Endothelial cell of umbilical vein (primary cell): ENCODE data around the gene CCDC57.

ENCODE experiments used
- EZH2 ChIP-seq: IDR thresholded peaks from 2 replicates; pipeline ENCODE4 v1.6.1; 2012; ENCODE audit warnings: borderline replicate concordance, low read depth, mild to moderate bottlenecking, moderate library complexity, low read length, inconsistent platforms; ENCODE audit not compliant: severe bottlenecking
- MYC ChIP-seq: IDR thresholded peaks from one replicate; pipeline ENCODE4 v1.6.1; 2011; ENCODE audit warnings: mild to moderate bottlenecking, low read depth, low read length
- POLR2A ChIP-seq: IDR thresholded peaks from 2 replicates; pipeline ENCODE4 v1.6.1; 2012; ENCODE audit warnings: low read depth, mild to moderate bottlenecking, control low read depth, low read length
- POLR2AphosphoS5 ChIP-seq: IDR thresholded peaks from 2 replicates; pipeline ENCODE4 v1.6.1; 2012; ENCODE audit warnings: low read depth, mild to moderate bottlenecking, control low read depth, low read length, moderate library complexity; ENCODE audit not compliant: insufficient read depth
- TF ChIP-seq, protein P1 (sequence below), 2 donors: IDR thresholded peaks; 1 replicate in 1 of 2; 2 replicates in 1 of 2; pipeline ENCODE4 v1.5.1; 2011; ENCODE audit warnings: low read length in 2 of 2, mild to moderate bottlenecking in 2 of 2, moderate library complexity in 2 of 2, control low read depth in 1 of 2, inconsistent platforms in 1 of 2, low read depth in 1 of 2; ENCODE audit not compliant: insufficient read depth in 1 of 2; ENCODE audit errors: extremely low read depth in 1 of 2

DNA sequence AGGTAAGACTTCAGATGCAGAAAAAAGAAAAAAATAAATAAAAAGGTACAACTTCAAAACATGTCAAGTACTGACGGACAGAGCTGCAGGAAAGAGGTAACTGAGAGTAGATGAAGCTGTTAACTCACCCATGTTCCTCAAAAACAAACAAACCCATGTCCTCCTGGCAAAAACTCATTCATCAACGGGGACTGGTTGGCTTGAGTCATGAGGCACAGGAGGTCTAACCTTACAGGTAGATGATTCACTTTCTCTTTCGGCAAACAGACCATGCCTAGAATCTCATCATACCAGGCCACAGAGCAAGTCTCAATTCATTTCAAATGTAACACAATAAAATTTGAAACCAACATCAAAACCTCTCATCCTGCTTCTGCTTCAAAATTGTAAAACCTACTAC lies 102.3 kb downstream of the CCDC57 start:
- TF ChIP-seq, protein P1, sequence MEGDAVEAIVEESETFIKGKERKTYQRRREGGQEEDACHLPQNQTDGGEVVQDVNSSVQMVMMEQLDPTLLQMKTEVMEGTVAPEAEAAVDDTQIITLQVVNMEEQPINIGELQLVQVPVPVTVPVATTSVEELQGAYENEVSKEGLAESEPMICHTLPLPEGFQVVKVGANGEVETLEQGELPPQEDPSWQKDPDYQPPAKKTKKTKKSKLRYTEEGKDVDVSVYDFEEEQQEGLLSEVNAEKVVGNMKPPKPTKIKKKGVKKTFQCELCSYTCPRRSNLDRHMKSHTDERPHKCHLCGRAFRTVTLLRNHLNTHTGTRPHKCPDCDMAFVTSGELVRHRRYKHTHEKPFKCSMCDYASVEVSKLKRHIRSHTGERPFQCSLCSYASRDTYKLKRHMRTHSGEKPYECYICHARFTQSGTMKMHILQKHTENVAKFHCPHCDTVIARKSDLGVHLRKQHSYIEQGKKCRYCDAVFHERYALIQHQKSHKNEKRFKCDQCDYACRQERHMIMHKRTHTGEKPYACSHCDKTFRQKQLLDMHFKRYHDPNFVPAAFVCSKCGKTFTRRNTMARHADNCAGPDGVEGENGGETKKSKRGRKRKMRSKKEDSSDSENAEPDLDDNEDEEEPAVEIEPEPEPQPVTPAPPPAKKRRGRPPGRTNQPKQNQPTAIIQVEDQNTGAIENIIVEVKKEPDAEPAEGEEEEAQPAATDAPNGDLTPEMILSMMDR (IDR thresholded peaks at IDR 0.05; ENCODE audit: extremely low read depth in 1 of 2, insufficient read depth in 1 of 2, low read depth in 1 of 2, low read length in 2 of 2), result no peak
- TF ChIP-seq EZH2 (no peak), MYC (no peak), POLR2A (no peak), POLR2AphosphoS5 (no peak)
